HUES48 (cell line): ENCODE measurements around the gene SPATA7.

Experiments
- H3K27ac ChIP-seq: one replicate; pipeline ENCODE4 v1.7.0; 2013; ENCODE audit warnings: low read depth, low read length, inconsistent platforms
- H3K27me3 ChIP-seq: 2 replicates; pipeline ENCODE4 v1.6.1; 2013; ENCODE audit warnings: mild to moderate bottlenecking, low read length; ENCODE audit not compliant: control insufficient read depth, insufficient read depth
- H3K36me3 ChIP-seq: 2 replicates; pipeline ENCODE4 v1.6.1; 2013; ENCODE audit warnings: low read length; ENCODE audit not compliant: control insufficient read depth, insufficient read depth
- H3K4me1 ChIP-seq: 2 replicates; pipeline ENCODE4 v1.6.1; 2013; ENCODE audit warnings: mild to moderate bottlenecking, low read length; ENCODE audit not compliant: control insufficient read depth, insufficient read depth
- H3K4me3 ChIP-seq: 2 replicates; pipeline ENCODE4 v1.5.1; 2013; ENCODE audit warnings: mild to moderate bottlenecking, low read depth, low read length
- H3K9ac ChIP-seq: 2 replicates; pipeline ENCODE4 v1.6.1; 2013; ENCODE audit warnings: mild to moderate bottlenecking, low read depth, low read length, moderate library complexity
- H3K9me3 ChIP-seq: 2 replicates; pipeline ENCODE4 v1.6.1; 2013; ENCODE audit warnings: low read length; ENCODE audit not compliant: control insufficient read depth, insufficient read depth

Gene SPATA7

DNA sequence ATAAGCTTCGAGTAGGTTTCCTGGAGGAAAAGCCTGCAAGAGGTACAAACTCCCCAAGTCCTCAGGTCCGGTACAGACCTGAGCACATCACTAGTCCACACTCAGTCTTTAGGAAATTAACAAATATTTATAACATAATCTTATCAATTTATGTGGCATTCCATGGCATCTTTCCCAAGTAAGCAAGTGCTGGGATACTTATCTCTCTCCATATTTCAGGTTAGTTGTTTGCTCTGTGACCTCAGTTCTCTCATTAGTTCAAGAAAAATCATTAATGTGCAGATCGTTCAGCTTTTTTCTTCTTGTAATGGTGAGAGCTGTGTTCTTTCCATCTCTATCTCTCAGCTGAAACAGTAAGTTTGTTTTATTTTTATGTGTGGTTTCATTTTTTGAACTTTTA is 34.7 kb downstream of the SPATA7 start:
- no peak overlapping the region for H3K4me3 ChIP-seq

GRCh38 chr14:88421286-88421685 is 35.8 kb downstream of the SPATA7 start:
- no peaks in the 10 kb centered on the region for H3K27me3 ChIP-seq
- H3K27ac ChIP-seq = no peak overlapping the region
- peaks cover 3% of the 10 kb centered on the region; the same call in 1 of the 2 replicates for H3K9me3 ChIP-seq
- no peak overlapping the region for H3K9ac ChIP-seq
- H3K4me1 ChIP-seq = no peaks in the 10 kb centered on the region; the same call in 1 of the 2 replicates
- 0 out of 2 replicates have a peak, but pooled peaks cover 5% of the 10 kb centered on the region for H3K36me3 ChIP-seq
- no peak overlapping the region for H3K4me3 ChIP-seq

More for the DNA sequence above, 34.7 kb downstream of the SPATA7 start:
- Histone ChIP-seq H3K9me3 (peaks cover 3% of the 10 kb centered on the region; the same call in 1 of the 2 replicates), H3K27ac (no peak overlapping the region), H3K36me3 (0 out of 2 replicates have a peak, but pooled peaks cover 5% of the 10 kb centered on the region), H3K4me1 (no peaks in the 10 kb centered on the region), H3K27me3 (no peaks in the 10 kb centered on the region), H3K9ac (no peak overlapping the region)

GRCh38 chr14:88422047-88422446 is 36.6 kb downstream of the SPATA7 start:
- no peaks in the 10 kb centered on the region; the same call in 1 of the 2 replicates for H3K4me1 ChIP-seq
- no peak overlapping the region for H3K4me3 ChIP-seq
- H3K9ac ChIP-seq = no peak overlapping the region
- no peaks in the 10 kb centered on the region; the same call in 1 of the 2 replicates for H3K9me3 ChIP-seq
- H3K36me3 ChIP-seq = 0 out of 2 replicates have a peak, but pooled peaks cover 5% of the 10 kb centered on the region
- no peak overlapping the region for H3K27ac ChIP-seq
- no peaks in the 10 kb centered on the region for H3K27me3 ChIP-seq

- no peaks in the 10 kb centered on the region for H3K27me3 ChIP-seq
- H3K9me3 ChIP-seq = no peaks in the 10 kb centered on the region
- H3K9ac ChIP-seq = no peak overlapping the region
- H3K36me3 ChIP-seq = no peaks in the 10 kb centered on the region
- H3K4me3 ChIP-seq = no peak overlapping the region
- H3K27ac ChIP-seq = no peak overlapping the region
- H3K4me1 ChIP-seq = no peaks in the 10 kb centered on the region; the same call in 1 of the 2 replicates
Observed at GRCh38 chr14:88422919-88423650, 37.6 kb downstream of the SPATA7 start.

DNA sequence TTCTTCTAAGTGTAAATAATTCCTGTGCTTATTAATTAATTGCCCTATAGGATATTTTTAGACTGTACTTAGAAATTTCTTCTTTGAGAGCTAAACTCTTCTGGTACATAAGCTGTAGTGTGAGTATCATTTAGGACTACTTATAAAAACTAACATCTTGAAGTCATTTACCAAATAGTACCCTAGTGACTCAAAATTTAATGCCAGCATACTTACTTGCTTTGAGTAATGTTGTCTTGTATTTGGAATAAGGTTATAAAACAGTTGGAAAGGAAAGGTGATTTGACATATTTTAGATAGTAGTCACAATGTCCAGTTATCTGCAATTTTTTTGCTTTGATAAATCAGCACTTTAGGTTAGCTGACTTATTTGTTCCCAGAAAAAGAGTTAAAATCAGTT is 39.1 kb downstream of the SPATA7 start:
- H3K9ac ChIP-seq = no peak overlapping the region
- H3K9me3 ChIP-seq = no peaks in the 10 kb centered on the region
- H3K4me3 ChIP-seq = no peak overlapping the region
- H3K4me1 ChIP-seq = no peaks in the 10 kb centered on the region; the same call in 1 of the 2 replicates
- no peak overlapping the region for H3K27ac ChIP-seq
- H3K27me3 ChIP-seq = no peaks in the 10 kb centered on the region
- no peaks in the 10 kb centered on the region for H3K36me3 ChIP-seq

GRCh38 chr14:88426271-88426670 is 40.8 kb downstream of the SPATA7 start:
- Histone ChIP-seq H3K9ac (no peak overlapping the region), H3K4me1 (no peaks in the 10 kb centered on the region; the same call in 1 of the 2 replicates), H3K27ac (no peak overlapping the region), H3K4me3 (no peak overlapping the region), H3K9me3 (no peaks in the 10 kb centered on the region), H3K36me3 (no peaks in the 10 kb centered on the region), H3K27me3 (no peaks in the 10 kb centered on the region)

DNA sequence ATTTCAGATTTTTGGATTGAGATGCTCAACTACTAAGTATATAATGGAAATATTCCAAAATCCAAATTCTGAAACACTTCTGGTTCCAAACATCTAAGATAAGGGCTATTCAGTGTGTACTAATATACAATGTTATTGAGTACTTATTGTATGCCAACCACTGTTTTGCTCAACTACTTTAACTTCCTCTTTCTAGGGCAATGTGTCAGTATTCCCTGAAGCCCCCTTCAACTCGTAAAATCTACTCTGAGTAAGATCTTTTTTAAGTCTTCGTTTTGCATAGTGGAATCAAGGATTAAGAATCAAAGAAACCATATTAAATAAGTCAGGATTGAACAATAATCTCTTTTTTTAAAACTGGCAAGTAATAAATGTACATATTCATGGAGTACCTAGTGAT is 45.5 kb downstream of the SPATA7 start:
- no peaks in the 10 kb centered on the region for H3K27me3 ChIP-seq
- no peaks in the 10 kb centered on the region; the same call in 1 of the 2 replicates for H3K4me1 ChIP-seq
- H3K27ac ChIP-seq = no peak overlapping the region
- no peaks in the 10 kb centered on the region for H3K36me3 ChIP-seq
- no peaks in the 10 kb centered on the region for H3K9me3 ChIP-seq
- H3K9ac ChIP-seq = no peak overlapping the region
- no peak overlapping the region for H3K4me3 ChIP-seq

DNA sequence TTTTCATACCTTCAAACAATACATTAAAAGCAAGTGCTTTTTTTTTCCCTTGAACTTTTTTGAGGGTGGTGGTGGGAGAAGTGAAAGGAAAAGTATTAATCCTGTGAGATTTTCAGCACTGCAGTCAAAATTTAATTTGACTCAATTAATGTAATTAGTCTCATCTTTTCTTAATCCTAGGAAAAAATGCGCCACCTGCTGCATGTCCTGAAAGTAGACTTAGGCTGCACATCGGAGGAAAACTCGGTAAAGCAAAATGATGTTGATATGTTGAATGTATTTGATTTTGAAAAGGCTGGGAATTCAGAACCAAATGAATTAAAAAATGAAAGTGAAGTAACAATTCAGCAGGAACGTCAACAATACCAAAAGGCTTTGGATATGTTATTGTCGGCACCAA is 52.2 kb downstream of the SPATA7 start:
- Histone ChIP-seq H3K36me3 (peaks cover 4% of the 10 kb centered on the region; the same call in 1 of the 2 replicates), H3K27me3 (no peaks in the 10 kb centered on the region), H3K4me1 (no peaks in the 10 kb centered on the region), H3K9ac (no peak overlapping the region), H3K4me3 (no peak overlapping the region), H3K9me3 (no peaks in the 10 kb centered on the region), H3K27ac (no peak overlapping the region)

DNA sequence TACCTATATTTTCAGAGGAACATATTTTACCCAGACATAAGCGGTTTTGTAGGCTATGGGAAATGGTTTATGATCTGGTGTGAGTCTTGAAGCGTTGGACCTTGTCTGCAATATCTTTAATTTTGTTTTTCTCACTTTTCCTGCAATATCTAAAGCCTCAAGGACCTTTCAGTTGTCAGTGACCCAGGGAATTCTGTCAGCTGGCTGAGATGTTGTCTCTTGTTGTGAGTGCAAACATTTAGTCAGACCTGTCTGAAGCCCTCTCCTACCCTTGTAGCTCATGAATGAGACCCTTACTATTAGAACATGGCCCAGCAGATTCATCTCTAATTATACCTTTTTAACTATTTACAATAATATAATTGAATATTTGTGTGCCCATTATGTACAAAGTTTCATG is 53.6 kb downstream of the SPATA7 start:
- Histone ChIP-seq H3K4me1 (no peaks in the 10 kb centered on the region), H3K9ac (no peak overlapping the region), H3K9me3 (no peaks in the 10 kb centered on the region), H3K4me3 (no peak overlapping the region), H3K36me3 (peaks cover 4% of the 10 kb centered on the region; the same call in 1 of the 2 replicates), H3K27me3 (no peaks in the 10 kb centered on the region), H3K27ac (no peak overlapping the region)

GRCh38 chr14:88452231-88452630 is 66.8 kb downstream of the SPATA7 start:
- Histone ChIP-seq H3K4me1 (no peaks in the 10 kb centered on the region), H3K27ac (no peak overlapping the region), H3K4me3 (no peak overlapping the region), H3K36me3 (no peaks in the 10 kb centered on the region), H3K9ac (no peak overlapping the region), H3K9me3 (no peaks in the 10 kb centered on the region), H3K27me3 (no peaks in the 10 kb centered on the region)

DNA sequence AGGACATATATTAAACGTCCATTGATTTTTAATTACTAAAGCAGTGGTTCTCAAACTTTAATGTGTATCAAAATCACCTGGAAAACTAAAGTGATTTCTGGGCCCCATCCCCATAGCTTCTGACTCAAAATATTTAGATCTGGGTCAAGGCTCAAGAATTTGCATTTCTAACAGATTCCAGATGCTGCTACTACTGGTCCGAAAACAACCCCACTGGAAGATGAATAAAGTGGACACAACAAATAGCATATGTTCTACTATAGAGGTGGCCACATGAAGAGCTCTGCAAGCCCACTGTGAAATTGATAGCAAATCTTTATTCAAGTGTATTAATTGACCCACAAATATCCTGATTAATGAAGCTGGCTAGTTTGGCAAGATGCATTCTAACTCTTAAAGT is 69.4 kb downstream of the SPATA7 start:
- Histone ChIP-seq H3K9me3 (no peaks in the 10 kb centered on the region), H3K27ac (no peak overlapping the region), H3K27me3 (no peaks in the 10 kb centered on the region), H3K4me3 (no peak overlapping the region), H3K9ac (no peak overlapping the region), H3K4me1 (no peaks in the 10 kb centered on the region), H3K36me3 (no peaks in the 10 kb centered on the region)
